Measurements from ENCODE around the gene NAP1L5.

NAP1L5 gene

GRCh38 chr4:88660446-88661294 lies 37.0 kb downstream of the NAP1L5 start:
- peak; percentile 43 to 44 for DNase-seq (ENCODE audit: low read depth in 2 of 2)

GRCh38 chr4:88659890-88660208 lies 37.8 kb downstream of the NAP1L5 start:
- no peak for DNase-seq (ENCODE audit: low read depth in 2 of 2)

GRCh38 chr4:88659055-88659889 lies 38.4 kb downstream of the NAP1L5 start:
- DNase-seq (ENCODE audit: low read depth in 2 of 2), result peak in 1 of 2 experiments; percentile 25

GRCh38 chr4:88655226-88655625 lies 42.4 kb downstream of the NAP1L5 start:
- DNase-seq (ENCODE audit: low read depth in 2 of 2), result no peak

GRCh38 chr4:88653371-88653946 lies 44.2 kb downstream of the NAP1L5 start:
- DNase-seq (ENCODE audit: low read depth in 2 of 2), result no peak

- DNase-seq (ENCODE audit: low read depth in 2 of 2), result no peak
Measured at GRCh38 chr4:88649716-88650115, 47.9 kb downstream of the NAP1L5 start.

GRCh38 chr4:88646528-88647280 lies 50.9 kb downstream of the NAP1L5 start:
- no peak for DNase-seq (ENCODE audit: low read depth in 2 of 2)

- DNase-seq (ENCODE audit: low read depth in 2 of 2), result no peak
Measured at GRCh38 chr4:88645994-88646393, 51.6 kb downstream of the NAP1L5 start.

Data from fibroblast of skin of left biceps (primary cell).